HEK293 (cell line): Measurements from ENCODE around the gene GJC2.

Experiments used
- FEZF1 ChIP-seq: fragments of 450-650 bp; formaldehyde crosslinking; IDR thresholded peaks from 2 replicates; pipeline ENCODE4 v1.5.1; 2016; ENCODE audit warnings: missing biosample characterization, missing genetic modification characterization
- ZBTB21 ChIP-seq: fragments of 450-650 bp; formaldehyde crosslinking; IDR thresholded peaks from 2 replicates; pipeline ENCODE4 v1.5.1; 2017; ENCODE audit warnings: missing biosample characterization, missing genetic modification characterization
- ZBTB48 ChIP-seq: fragments of 450-650 bp; formaldehyde crosslinking; IDR thresholded peaks from 2 replicates; pipeline ENCODE4 v1.5.1; 2016; ENCODE audit warnings: missing biosample characterization, missing genetic modification characterization
- ZNF423 ChIP-seq: fragments of 450-650 bp; formaldehyde crosslinking; IDR thresholded peaks from 2 replicates; pipeline ENCODE4 v1.5.1; 2016; ENCODE audit warnings: missing biosample characterization, missing genetic modification characterization
- ZNF48 ChIP-seq: fragments of 450-650 bp; formaldehyde crosslinking; IDR thresholded peaks from 2 replicates; pipeline ENCODE4 v1.5.1; 2016; ENCODE audit warnings: missing biosample characterization, missing genetic modification characterization
- ZNF658 ChIP-seq: fragments of 450-650 bp; formaldehyde crosslinking; IDR thresholded peaks from 2 replicates; pipeline ENCODE4; 2016; ENCODE audit warnings: missing biosample characterization, missing genetic modification characterization
- TF ChIP-seq, protein P1 (sequence below): fragments of 450-650 bp; formaldehyde crosslinking; IDR thresholded peaks from 2 replicates; pipeline ENCODE4 v1.5.1; 2016; ENCODE audit warnings: missing biosample characterization, missing genetic modification characterization
- TF ChIP-seq, protein P2 (sequence below): fragments of 450-650 bp; formaldehyde crosslinking; IDR thresholded peaks from 2 replicates; pipeline ENCODE4 v1.5.1; 2016; ENCODE audit warnings: missing biosample characterization, missing genetic modification characterization, low read depth
- TF ChIP-seq, protein P3 (sequence below): fragments of 450-650 bp; formaldehyde crosslinking; IDR thresholded peaks from 2 replicates; pipeline ENCODE4 v1.5.1; 2016; ENCODE audit warnings: missing biosample characterization, missing genetic modification characterization
- TF ChIP-seq, protein P4 (sequence below): fragments of 450-650 bp; formaldehyde crosslinking; IDR thresholded peaks from 2 replicates; pipeline ENCODE4 v1.5.1; 2016; ENCODE audit warnings: missing biosample characterization, missing genetic modification characterization

DNA sequence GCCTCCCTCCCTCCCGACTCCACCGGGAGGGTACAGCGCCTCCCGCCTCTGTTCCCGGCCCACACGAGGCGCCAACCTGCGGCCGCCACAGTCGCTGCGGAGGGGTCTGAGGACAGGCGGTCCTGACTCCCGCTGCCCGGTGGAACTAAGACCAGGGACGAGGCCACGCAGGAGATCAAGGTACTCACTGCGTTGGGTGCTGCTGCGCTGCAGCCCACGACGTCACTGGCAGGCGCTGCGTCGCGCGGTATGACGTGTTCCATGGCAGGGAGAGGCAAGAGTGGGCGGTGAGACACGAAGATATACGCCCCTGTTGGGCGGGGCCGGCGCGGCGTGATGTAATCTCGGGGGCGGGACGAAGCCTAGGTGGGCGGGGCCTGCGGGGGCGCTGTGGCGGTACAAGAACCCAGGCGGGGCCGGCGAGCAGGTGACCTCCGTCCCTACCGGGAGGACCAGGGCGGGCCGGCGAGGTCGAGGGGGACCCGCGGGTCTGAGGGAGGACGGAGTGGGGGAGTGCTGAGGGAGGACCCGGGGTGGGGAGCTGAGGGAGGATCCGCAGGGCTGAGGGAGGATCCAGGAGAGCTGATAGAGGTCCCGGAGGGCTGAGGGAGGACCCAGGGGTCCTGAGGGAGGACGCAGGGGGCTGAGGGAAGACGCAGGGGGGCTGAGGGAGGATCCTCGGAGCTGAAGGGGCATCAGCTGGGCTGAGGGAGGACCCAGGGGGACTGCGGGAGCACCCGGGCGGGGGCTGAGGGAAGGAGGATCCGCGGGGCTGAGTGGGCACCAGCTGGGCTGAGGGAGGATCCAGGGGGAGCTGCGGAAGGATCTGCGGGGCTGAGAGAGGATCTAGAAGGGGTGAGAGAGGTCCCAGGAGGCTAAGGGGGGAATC lies 40.4 kb upstream of the GJC2 start, which contains the start of gene MRPL55:
- TF ChIP-seq FEZF1 (peak; percentile 81), ZBTB48 (tag by site-specific recombination) (peak; percentile 85), ZBTB21 (tag by site-specific recombination) (peak; percentile 100), ZNF658 (no peak), ZNF423 (tag by site-specific recombination) (peak; percentile 89; the same call in 1 of the 2 replicates), ZNF48 (tag by site-specific recombination) (no peak)
- TF ChIP-seq, protein P1, sequence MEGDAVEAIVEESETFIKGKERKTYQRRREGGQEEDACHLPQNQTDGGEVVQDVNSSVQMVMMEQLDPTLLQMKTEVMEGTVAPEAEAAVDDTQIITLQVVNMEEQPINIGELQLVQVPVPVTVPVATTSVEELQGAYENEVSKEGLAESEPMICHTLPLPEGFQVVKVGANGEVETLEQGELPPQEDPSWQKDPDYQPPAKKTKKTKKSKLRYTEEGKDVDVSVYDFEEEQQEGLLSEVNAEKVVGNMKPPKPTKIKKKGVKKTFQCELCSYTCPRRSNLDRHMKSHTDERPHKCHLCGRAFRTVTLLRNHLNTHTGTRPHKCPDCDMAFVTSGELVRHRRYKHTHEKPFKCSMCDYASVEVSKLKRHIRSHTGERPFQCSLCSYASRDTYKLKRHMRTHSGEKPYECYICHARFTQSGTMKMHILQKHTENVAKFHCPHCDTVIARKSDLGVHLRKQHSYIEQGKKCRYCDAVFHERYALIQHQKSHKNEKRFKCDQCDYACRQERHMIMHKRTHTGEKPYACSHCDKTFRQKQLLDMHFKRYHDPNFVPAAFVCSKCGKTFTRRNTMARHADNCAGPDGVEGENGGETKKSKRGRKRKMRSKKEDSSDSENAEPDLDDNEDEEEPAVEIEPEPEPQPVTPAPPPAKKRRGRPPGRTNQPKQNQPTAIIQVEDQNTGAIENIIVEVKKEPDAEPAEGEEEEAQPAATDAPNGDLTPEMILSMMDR (tag by site-specific recombination), result peak; percentile 96
- TF ChIP-seq, protein P2, sequence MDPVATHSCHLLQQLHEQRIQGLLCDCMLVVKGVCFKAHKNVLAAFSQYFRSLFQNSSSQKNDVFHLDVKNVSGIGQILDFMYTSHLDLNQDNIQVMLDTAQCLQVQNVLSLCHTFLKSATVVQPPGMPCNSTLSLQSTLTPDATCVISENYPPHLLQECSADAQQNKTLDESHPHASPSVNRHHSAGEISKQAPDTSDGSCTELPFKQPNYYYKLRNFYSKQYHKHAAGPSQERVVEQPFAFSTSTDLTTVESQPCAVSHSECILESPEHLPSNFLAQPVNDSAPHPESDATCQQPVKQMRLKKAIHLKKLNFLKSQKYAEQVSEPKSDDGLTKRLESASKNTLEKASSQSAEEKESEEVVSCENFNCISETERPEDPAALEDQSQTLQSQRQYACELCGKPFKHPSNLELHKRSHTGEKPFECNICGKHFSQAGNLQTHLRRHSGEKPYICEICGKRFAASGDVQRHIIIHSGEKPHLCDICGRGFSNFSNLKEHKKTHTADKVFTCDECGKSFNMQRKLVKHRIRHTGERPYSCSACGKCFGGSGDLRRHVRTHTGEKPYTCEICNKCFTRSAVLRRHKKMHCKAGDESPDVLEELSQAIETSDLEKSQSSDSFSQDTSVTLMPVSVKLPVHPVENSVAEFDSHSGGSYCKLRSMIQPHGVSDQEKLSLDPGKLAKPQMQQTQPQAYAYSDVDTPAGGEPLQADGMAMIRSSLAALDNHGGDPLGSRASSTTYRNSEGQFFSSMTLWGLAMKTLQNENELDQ, result no peak
- TF ChIP-seq, protein P3, sequence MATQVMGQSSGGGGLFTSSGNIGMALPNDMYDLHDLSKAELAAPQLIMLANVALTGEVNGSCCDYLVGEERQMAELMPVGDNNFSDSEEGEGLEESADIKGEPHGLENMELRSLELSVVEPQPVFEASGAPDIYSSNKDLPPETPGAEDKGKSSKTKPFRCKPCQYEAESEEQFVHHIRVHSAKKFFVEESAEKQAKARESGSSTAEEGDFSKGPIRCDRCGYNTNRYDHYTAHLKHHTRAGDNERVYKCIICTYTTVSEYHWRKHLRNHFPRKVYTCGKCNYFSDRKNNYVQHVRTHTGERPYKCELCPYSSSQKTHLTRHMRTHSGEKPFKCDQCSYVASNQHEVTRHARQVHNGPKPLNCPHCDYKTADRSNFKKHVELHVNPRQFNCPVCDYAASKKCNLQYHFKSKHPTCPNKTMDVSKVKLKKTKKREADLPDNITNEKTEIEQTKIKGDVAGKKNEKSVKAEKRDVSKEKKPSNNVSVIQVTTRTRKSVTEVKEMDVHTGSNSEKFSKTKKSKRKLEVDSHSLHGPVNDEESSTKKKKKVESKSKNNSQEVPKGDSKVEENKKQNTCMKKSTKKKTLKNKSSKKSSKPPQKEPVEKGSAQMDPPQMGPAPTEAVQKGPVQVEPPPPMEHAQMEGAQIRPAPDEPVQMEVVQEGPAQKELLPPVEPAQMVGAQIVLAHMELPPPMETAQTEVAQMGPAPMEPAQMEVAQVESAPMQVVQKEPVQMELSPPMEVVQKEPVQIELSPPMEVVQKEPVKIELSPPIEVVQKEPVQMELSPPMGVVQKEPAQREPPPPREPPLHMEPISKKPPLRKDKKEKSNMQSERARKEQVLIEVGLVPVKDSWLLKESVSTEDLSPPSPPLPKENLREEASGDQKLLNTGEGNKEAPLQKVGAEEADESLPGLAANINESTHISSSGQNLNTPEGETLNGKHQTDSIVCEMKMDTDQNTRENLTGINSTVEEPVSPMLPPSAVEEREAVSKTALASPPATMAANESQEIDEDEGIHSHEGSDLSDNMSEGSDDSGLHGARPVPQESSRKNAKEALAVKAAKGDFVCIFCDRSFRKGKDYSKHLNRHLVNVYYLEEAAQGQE (tag by site-specific recombination), result peak; percentile 47; the same call in 1 of the 2 replicates
- TF ChIP-seq, protein P4, sequence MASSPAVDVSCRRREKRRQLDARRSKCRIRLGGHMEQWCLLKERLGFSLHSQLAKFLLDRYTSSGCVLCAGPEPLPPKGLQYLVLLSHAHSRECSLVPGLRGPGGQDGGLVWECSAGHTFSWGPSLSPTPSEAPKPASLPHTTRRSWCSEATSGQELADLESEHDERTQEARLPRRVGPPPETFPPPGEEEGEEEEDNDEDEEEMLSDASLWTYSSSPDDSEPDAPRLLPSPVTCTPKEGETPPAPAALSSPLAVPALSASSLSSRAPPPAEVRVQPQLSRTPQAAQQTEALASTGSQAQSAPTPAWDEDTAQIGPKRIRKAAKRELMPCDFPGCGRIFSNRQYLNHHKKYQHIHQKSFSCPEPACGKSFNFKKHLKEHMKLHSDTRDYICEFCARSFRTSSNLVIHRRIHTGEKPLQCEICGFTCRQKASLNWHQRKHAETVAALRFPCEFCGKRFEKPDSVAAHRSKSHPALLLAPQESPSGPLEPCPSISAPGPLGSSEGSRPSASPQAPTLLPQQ, result peak; percentile 64; the same call in 1 of the 2 replicates
